Prostate gland (tissue), 2 donors: ENCODE measurements around the gene CLDN6.

ENCODE experiments used
- CTCF ChIP-seq, 4 experiments: fragments of 200-600 bp in 2 of 4; fragments of 450-650 bp in 2 of 4; sonication (generic) in 2 of 4; IDR thresholded peaks; 1 replicate in 3 of 4; 2 replicates in 1 of 4; pipeline ENCODE4 v1.5.1; 2016 to 2019; ENCODE audit warnings: antibody characterized with exemption in 4 of 4, mild to moderate bottlenecking in 2 of 4, moderate library complexity in 2 of 4
- POLR2A ChIP-seq: fragments of 450-650 bp; IDR thresholded peaks from one replicate; pipeline ENCODE4 v1.6.1; 2016; ENCODE audit warnings: antibody characterized with exemption, mild to moderate bottlenecking

- no peak for TF ChIP-seq POLR2A
- no peak for TF ChIP-seq CTCF (IDR thresholded peaks at IDR 0.05)
Observed at GRCh38 chr16:3026003-3026378, 8.0 kb upstream of the CLDN6 start.
